HCT116 (cell line): ENCODE results near the gene EXOC4. TPM values are rescaled to one million over a fixed set of nuclear protein-coding genes. Genes with fewer than 3 reads are reported as not detected.

Experiments
- ATAC-seq: fragments of 200-7000 bp; cut with Tn5 transposase; 2 replicates; pipeline ENCODE4 v1.9.1; 2020; ENCODE audit warnings: mild to moderate bottlenecking, moderate library complexity
- BruUV-seq: library from RNA; stranded (reverse); fragments of 400-500 nt; replicated peaks from 2 replicates; lab custom pipeline; 2021; lab: Mats Ljungman, UMichigan
- CTCF ChIA-PET: fragments of 300-600 bp; sonication (Branson Sonifier 250); formaldehyde crosslinking; loops from one replicate; lab custom pipeline; 2021; ENCODE audit warnings: antibody characterized with exemption; lab: Charles Lee
- POLR2A ChIA-PET: fragments of 300-600, 350-600 bp; sonication (Branson Sonifier 250); formaldehyde crosslinking; loops from one replicate; lab custom pipeline; 2021; ENCODE audit warnings: antibody characterized with exemption; lab: Charles Lee
- RAD21 ChIA-PET, 2 experiments: fragments of 300-600 bp; sonication (Branson Sonifier 250); formaldehyde crosslinking; loops; one replicate each; lab custom pipeline; 2023; ENCODE audit warnings: low total read pairs in 2 of 2; ENCODE audit not compliant: uncharacterized antibody in 2 of 2, unreplicated experiment in 2 of 2, low non-redundant PET in 1 of 2; lab: Charles Lee
- DNase-seq: peaks from one replicate; pipeline ENCODE4 v3.0.0-alpha.2; 2010; ENCODE audit warnings: low read depth, low spot score
- H2AFZ ChIP-seq: fragments of 200-600 bp; shearing (Covaris generic), sonication (generic); 2 replicates; pipeline ENCODE4 v1.6.1; 2017; ENCODE audit warnings: low read depth, mixed run types, mixed read lengths, antibody characterized with exemption, low read length; ENCODE audit not compliant: poor library complexity, severe bottlenecking
- H3K27ac ChIP-seq: 2 replicates; pipeline ENCODE4 v1.5.1; 2012; ENCODE audit warnings: low read depth, low read length
- H3K27me3 ChIP-seq: fragments of 200-600 bp; sonication (generic); 2 replicates; pipeline ENCODE4 v1.6.1; 2016; ENCODE audit warnings: mixed run types, low read length, mixed read lengths; ENCODE audit not compliant: insufficient read depth
- H3K36me3 ChIP-seq, 2 experiments: fragments of 200-500 bp in 1 of 2; fragments of 200-600 bp in 1 of 2; sonication (Bioruptor generic) in 1 of 2; sonication (generic) in 1 of 2; 2 replicates each; pipeline versions ENCODE4 v1.5.1 to v1.6.1; 2014 to 2016; ENCODE audit warnings: low read length in 2 of 2, inconsistent platforms in 1 of 2, mixed read lengths in 1 of 2, mixed run types in 1 of 2; ENCODE audit not compliant: insufficient read depth in 2 of 2, control insufficient read depth in 1 of 2
- H3K4me1 ChIP-seq, 2 experiments: fragments of 200-600 bp in 1 of 2; sonication (generic) in 1 of 2; 2 replicates each; pipeline versions ENCODE4 v1.5.1 to v1.6.1; 2012 to 2017; ENCODE audit warnings: low read length in 2 of 2, inconsistent platforms in 1 of 2, mild to moderate bottlenecking in 1 of 2, mixed read lengths in 1 of 2, mixed run types in 1 of 2, moderate library complexity in 1 of 2; ENCODE audit not compliant: insufficient read depth in 2 of 2, control insufficient read depth in 1 of 2
- H3K4me2 ChIP-seq: fragments of 200-600 bp; sonication (generic); 2 replicates; pipeline ENCODE4 v1.6.1; 2017; ENCODE audit warnings: mixed run types, low read length, mixed read lengths
- H3K4me3 ChIP-seq, 2 experiments: fragments of 200-600 bp in 1 of 2; sonication (generic) in 1 of 2; replicated peaks in 1 of 2; 2 replicates each; pipeline ENCODE4 v1.5.1; 2011 to 2016; ENCODE audit warnings: low read length in 2 of 2, control low read depth in 1 of 2, low read depth in 1 of 2, mild to moderate bottlenecking in 1 of 2, mixed read lengths in 1 of 2, mixed run types in 1 of 2
- H3K79me2 ChIP-seq: fragments of 200-600 bp; sonication (generic); 2 replicates; pipeline ENCODE4 v1.6.1; 2017; ENCODE audit warnings: mild to moderate bottlenecking, mixed run types, low read length, moderate library complexity, mixed read lengths; ENCODE audit not compliant: insufficient read depth
- H3K9ac ChIP-seq: fragments of 200-600 bp; sonication (generic); 2 replicates; pipeline ENCODE4 v1.6.1; 2016; ENCODE audit warnings: low read length, mixed read lengths
- H3K9me2 ChIP-seq: fragments of 200-600 bp; sonication (generic), shearing (Covaris generic); 2 replicates; pipeline ENCODE4 v1.6.1; 2017; ENCODE audit warnings: mixed run types, mild to moderate bottlenecking, moderate library complexity; ENCODE audit not compliant: insufficient read depth
- H3K9me3 ChIP-seq, 2 experiments: fragments of 200-500 bp in 1 of 2; fragments of 200-600 bp in 1 of 2; sonication (Bioruptor generic) in 1 of 2; sonication (generic) in 1 of 2; 2 replicates each; pipeline ENCODE4 v1.6.1; 2014 to 2017; ENCODE audit warnings: low read length in 2 of 2, mixed read lengths in 2 of 2, inconsistent platforms in 1 of 2, low read depth in 1 of 2, mild to moderate bottlenecking in 1 of 2, mixed run types in 1 of 2, moderate library complexity in 1 of 2; ENCODE audit not compliant: control insufficient read depth in 1 of 2, insufficient read depth in 1 of 2
- H4K20me1 ChIP-seq: fragments of 200-600 bp; sonication (generic), shearing (Covaris generic); 2 replicates; pipeline ENCODE4 v1.6.1; 2017; ENCODE audit warnings: mixed run types, mild to moderate bottlenecking, moderate library complexity; ENCODE audit not compliant: insufficient read depth
- CBX3 ChIP-seq: IDR thresholded peaks from 2 replicates; pipeline ENCODE4 v1.6.1; 2012; ENCODE audit warnings: low read depth
- CEBPB ChIP-seq: IDR thresholded peaks from 2 replicates; pipeline ENCODE4 v1.6.1; 2012; ENCODE audit warnings: low read depth
- EGR1 ChIP-seq: IDR thresholded peaks from 2 replicates; pipeline ENCODE4 v1.6.1; 2012; ENCODE audit warnings: low read depth
- ELF1 ChIP-seq: IDR thresholded peaks from 2 replicates; pipeline ENCODE4 v1.6.1; 2012; ENCODE audit warnings: low read depth, borderline replicate concordance
- EZH2 ChIP-seq: fragments of 200-600 bp; sonication (generic); IDR thresholded peaks from 2 replicates; pipeline ENCODE4 v1.6.1; 2017; ENCODE audit warnings: antibody characterized with exemption, mixed run types
- EZH2phosphoT487 ChIP-seq: fragments of 200-600 bp; IDR thresholded peaks from 2 replicates; pipeline ENCODE4 v1.6.1; 2018; ENCODE audit warnings: antibody characterized with exemption, borderline replicate concordance
- FOSL1 ChIP-seq: IDR thresholded peaks from 2 replicates; pipeline ENCODE4 v1.6.1; 2012; ENCODE audit warnings: low read depth
- JUND ChIP-seq: IDR thresholded peaks from 2 replicates; pipeline ENCODE4 v1.6.1; 2012
- SIN3A ChIP-seq: IDR thresholded peaks from 2 replicates; pipeline ENCODE4 v1.6.1; 2012; ENCODE audit warnings: low read depth
- SP1 ChIP-seq: IDR thresholded peaks from 2 replicates; pipeline ENCODE4 v1.6.1; 2012; ENCODE audit warnings: low read depth
- SRF ChIP-seq: IDR thresholded peaks from 2 replicates; pipeline ENCODE4 v1.6.1; 2012; ENCODE audit warnings: low read depth
- TCF7L2 ChIP-seq: IDR thresholded peaks from 2 replicates; pipeline ENCODE4 v1.7.0; 2011; ENCODE audit warnings: borderline replicate concordance, inconsistent platforms; ENCODE audit not compliant: insufficient read depth, insufficient read length; ENCODE audit errors: extremely low read depth
- ZFX ChIP-seq: fragments of 450-650 bp; IDR thresholded peaks from 2 replicates; pipeline ENCODE4 v1.6.1; 2017
- ZNF274 ChIP-seq: fragments of 200-500 bp; sonication (Bioruptor generic); IDR thresholded peaks from 2 replicates; pipeline ENCODE4 v1.6.1; 2014; ENCODE audit warnings: mild to moderate bottlenecking, low read depth, low read length, inconsistent platforms
- intact Hi-C: fragments of 100-400 bp; cut with micrococcal nuclease; formaldehyde crosslinking; loops from 2 replicates; pipeline ENCODE4 v1.10.0; 2022
- total RNA-seq: library from RNA; stranded (reverse); gene quantifications from one replicate; pipeline ENCODE4 v1.2.1, GENCODE V29; 2021; ENCODE audit not compliant: unreplicated experiment
- TF ChIP-seq, protein P1 (sequence below), 3 experiments: fragments of 200-600 bp in 1 of 3; sonication (generic) in 1 of 3; IDR thresholded peaks in 2 of 3; conservative IDR thresholded peaks in 1 of 3; 2 replicates each; pipeline ENCODE4 v1.5.1; 2012 to 2017; ENCODE audit warnings: low read depth in 2 of 3, low read length in 2 of 3, antibody characterized with exemption in 1 of 3, borderline replicate concordance in 1 of 3, control low read depth in 1 of 3, mild to moderate bottlenecking in 1 of 3, mixed read lengths in 1 of 3, mixed run types in 1 of 3, moderate library complexity in 1 of 3; ENCODE audit not compliant: insufficient read depth in 1 of 3
- TF ChIP-seq, protein P2 (sequence below): IDR thresholded peaks from 2 replicates; pipeline ENCODE4 v1.6.1; 2012
- TF ChIP-seq, protein P3 (sequence below): IDR thresholded peaks from 2 replicates; pipeline ENCODE4 v1.6.1; 2012; ENCODE audit warnings: low read depth

Gene EXOC4
- total RNA-seq, 1 experiment from 2014 or later: 40.3 TPM

DNA sequence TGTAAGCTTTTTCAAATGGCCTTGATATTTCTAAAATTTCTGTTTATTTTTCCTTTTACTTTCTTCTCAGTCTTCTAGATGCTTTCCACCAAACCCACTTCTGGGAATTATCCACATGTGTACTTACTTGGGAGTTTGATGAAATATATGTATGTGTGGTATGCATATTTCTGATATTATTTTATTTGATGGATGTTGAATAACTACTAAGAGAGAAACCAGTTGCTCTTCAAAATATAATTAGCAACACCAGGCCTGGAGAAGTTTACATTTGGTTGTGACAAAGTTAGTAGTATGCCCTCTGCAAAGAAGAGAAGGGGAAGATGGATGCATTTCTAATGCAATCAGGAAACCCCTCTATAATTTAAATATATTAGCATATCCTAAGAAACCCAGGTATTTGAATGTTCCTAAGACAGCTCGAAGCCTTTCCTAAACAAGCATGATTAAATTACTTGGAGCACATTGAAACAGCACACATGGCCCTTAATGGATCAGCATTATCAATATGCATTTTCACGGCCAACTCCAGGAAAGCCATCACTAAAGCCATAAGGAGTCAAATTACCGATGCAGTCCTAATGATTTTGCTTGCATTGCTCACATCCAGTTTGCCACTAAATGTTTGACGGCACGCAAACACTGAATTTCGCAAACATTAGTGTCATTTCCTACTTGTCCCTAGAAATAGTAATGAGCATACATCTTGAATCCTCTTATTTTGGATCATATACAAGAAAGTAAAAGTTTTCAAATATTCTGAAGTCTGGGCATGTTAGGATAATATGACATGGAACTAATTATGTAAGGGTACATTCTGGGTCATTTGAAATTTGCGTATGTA is 393.8 kb downstream of the EXOC4 start (continued):
- TF ChIP-seq, protein P1, sequence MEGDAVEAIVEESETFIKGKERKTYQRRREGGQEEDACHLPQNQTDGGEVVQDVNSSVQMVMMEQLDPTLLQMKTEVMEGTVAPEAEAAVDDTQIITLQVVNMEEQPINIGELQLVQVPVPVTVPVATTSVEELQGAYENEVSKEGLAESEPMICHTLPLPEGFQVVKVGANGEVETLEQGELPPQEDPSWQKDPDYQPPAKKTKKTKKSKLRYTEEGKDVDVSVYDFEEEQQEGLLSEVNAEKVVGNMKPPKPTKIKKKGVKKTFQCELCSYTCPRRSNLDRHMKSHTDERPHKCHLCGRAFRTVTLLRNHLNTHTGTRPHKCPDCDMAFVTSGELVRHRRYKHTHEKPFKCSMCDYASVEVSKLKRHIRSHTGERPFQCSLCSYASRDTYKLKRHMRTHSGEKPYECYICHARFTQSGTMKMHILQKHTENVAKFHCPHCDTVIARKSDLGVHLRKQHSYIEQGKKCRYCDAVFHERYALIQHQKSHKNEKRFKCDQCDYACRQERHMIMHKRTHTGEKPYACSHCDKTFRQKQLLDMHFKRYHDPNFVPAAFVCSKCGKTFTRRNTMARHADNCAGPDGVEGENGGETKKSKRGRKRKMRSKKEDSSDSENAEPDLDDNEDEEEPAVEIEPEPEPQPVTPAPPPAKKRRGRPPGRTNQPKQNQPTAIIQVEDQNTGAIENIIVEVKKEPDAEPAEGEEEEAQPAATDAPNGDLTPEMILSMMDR (IDR thresholded peaks at IDR 0.05 in 2 of 3, conservative IDR thresholded peaks at IDR 0.05 in 1 of 3; ENCODE audit: borderline replicate concordance in 1 of 3, insufficient read depth in 1 of 3, low read depth in 2 of 3, low read length in 2 of 3): no peak
- TF ChIP-seq CEBPB: no peak
- no peak for TF ChIP-seq SRF
- no peak for TF ChIP-seq EZH2phosphoT487
- no peak for TF ChIP-seq EZH2
- TF ChIP-seq JUND: no peak
- no peak for TF ChIP-seq TCF7L2
- no peak for TF ChIP-seq ZFX
- no peak for TF ChIP-seq EGR1
- no peak for TF ChIP-seq SP1
- TF ChIP-seq CBX3: no peak
- TF ChIP-seq ZNF274: no peak
- no peak for TF ChIP-seq ELF1
- TF ChIP-seq, protein P2, sequence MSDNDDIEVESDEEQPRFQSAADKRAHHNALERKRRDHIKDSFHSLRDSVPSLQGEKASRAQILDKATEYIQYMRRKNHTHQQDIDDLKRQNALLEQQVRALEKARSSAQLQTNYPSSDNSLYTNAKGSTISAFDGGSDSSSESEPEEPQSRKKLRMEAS: no peak

DNA sequence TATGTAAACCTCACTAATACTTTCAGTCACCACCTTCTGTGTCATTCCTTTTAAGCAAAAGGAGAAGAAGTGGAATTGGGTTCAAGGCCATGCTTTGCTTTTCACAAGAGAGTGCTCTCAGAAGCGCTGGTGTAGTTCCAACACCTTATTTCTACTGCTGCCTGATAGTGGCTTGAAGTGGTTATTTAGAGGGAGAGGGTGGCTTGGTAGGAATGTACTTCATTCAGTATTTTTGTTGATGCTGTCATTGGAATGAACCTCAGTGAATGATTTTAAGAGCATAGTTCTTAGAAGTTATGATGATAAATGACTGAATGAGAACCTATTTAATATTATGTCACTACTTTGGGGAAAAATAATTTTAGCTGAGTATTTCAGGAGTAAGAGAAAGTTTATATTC is 396.7 kb downstream of the EXOC4 start:
- Histone ChIP-seq H4K20me1 (no peaks in the 10 kb centered on the region), H3K79me2 (no peaks in the 10 kb centered on the region), H3K9me2 (no peaks in the 10 kb centered on the region), H3K36me3 (no peaks in the 10 kb centered on the region), H3K4me1 (no peaks in the 10 kb centered on the region), H3K9me3 (no peaks in the 10 kb centered on the region), H3K27me3 (no peaks in the 10 kb centered on the region), H3K9ac (no peak overlapping the region), H3K4me2 (no peak overlapping the region), H2AFZ (no peak overlapping the region), H3K4me3 (no peak overlapping the region), H3K27ac (no peak overlapping the region)
- intact Hi-C loops: no loop called here
- no TSS peak for BruUV-seq
- RAD21 ChIA-PET: no interaction called here
- POLR2A ChIA-PET: no interaction called here
- DNase-seq: no peak
- ATAC-seq: no peak
- CTCF ChIA-PET: no interaction called here
- TF ChIP-seq SRF: no peak
- TF ChIP-seq, protein P3, sequence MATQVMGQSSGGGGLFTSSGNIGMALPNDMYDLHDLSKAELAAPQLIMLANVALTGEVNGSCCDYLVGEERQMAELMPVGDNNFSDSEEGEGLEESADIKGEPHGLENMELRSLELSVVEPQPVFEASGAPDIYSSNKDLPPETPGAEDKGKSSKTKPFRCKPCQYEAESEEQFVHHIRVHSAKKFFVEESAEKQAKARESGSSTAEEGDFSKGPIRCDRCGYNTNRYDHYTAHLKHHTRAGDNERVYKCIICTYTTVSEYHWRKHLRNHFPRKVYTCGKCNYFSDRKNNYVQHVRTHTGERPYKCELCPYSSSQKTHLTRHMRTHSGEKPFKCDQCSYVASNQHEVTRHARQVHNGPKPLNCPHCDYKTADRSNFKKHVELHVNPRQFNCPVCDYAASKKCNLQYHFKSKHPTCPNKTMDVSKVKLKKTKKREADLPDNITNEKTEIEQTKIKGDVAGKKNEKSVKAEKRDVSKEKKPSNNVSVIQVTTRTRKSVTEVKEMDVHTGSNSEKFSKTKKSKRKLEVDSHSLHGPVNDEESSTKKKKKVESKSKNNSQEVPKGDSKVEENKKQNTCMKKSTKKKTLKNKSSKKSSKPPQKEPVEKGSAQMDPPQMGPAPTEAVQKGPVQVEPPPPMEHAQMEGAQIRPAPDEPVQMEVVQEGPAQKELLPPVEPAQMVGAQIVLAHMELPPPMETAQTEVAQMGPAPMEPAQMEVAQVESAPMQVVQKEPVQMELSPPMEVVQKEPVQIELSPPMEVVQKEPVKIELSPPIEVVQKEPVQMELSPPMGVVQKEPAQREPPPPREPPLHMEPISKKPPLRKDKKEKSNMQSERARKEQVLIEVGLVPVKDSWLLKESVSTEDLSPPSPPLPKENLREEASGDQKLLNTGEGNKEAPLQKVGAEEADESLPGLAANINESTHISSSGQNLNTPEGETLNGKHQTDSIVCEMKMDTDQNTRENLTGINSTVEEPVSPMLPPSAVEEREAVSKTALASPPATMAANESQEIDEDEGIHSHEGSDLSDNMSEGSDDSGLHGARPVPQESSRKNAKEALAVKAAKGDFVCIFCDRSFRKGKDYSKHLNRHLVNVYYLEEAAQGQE: no peak
- no peak for TF ChIP-seq EGR1
- TF ChIP-seq SIN3A: no peak
- TF ChIP-seq, protein P1 (IDR thresholded peaks at IDR 0.05 in 2 of 3, conservative IDR thresholded peaks at IDR 0.05 in 1 of 3; ENCODE audit: borderline replicate concordance in 1 of 3, insufficient read depth in 1 of 3, low read depth in 2 of 3, low read length in 2 of 3): no peak
- TF ChIP-seq FOSL1: no peak
- no peak for TF ChIP-seq EZH2phosphoT487
- no peak for TF ChIP-seq TCF7L2
